ENCODE results near the gene ACTN1.

The ACTN1 gene

DNA sequence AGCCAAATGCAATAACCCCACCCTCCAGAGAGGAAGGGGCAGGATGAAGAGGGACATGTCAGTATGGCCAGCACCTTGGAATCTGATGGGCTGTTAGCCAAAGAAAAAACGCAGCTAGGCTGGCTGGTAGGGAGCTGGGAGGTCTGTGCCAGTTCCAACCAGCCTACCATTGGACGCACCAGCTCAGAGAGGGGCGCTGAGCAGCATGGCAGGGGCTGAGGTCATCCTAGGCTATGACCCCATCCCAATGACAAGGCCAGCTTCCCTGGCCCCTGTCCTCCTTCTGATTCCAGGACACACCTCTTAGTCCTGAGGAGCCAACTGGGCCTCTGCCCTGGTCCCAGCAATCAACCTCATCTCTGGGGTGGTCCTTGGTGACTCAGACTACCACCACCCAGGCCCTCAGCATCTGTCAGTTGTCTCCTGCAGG is 12.2 kb downstream of the ACTN1 start:
- peak overlapping the region; percentile 93 for H3K4ac ChIP-seq (ENCODE audit: low read depth, low read length)
- no peak overlapping the region for H4K8ac ChIP-seq (ENCODE audit: low read depth, low read length)
- no peaks in the 10 kb centered on the region for H3K27me3 ChIP-seq (ENCODE audit: insufficient read depth, low read length)
- H3K4me1 ChIP-seq (ENCODE audit: control insufficient read depth in 1 of 2, insufficient read depth in 2 of 2, low read length in 2 of 2): peaks cover 46 to 70% of the 10 kb centered on the region in 2 experiments
- H2BK5ac ChIP-seq (ENCODE audit: low read depth, low read length, poor library complexity): no peak overlapping the region
- no peak overlapping the region for H3K9ac ChIP-seq (ENCODE audit: low read length)
- no peak overlapping the region for H4K12ac ChIP-seq (ENCODE audit: low read depth, low read length)
- H3K4me3 ChIP-seq (ENCODE audit: low read depth, low read length): no peak overlapping the region
- no peak overlapping the region for H2AFZ ChIP-seq (ENCODE audit: insufficient read depth, low read length, poor library complexity)
- H3K9me3 ChIP-seq (ENCODE audit: insufficient read depth, low read depth, low read length): no peaks in the 10 kb centered on the region
- no peak overlapping the region for H3K18ac ChIP-seq (ENCODE audit: low read length)
- H3K36me3 ChIP-seq (ENCODE audit: control insufficient read depth in 1 of 2, insufficient read depth in 2 of 2, low read length in 2 of 2): peaks cover 49 to 68% of the 10 kb centered on the region in 2 experiments
- no peak overlapping the region for H2AK5ac ChIP-seq (ENCODE audit: low read length)
- no peak overlapping the region for H3K23ac ChIP-seq (ENCODE audit: low read length)
- H2BK120ac ChIP-seq (ENCODE audit: insufficient read depth, low read length, poor library complexity): no peak overlapping the region
- H3K27ac ChIP-seq (ENCODE audit: low read depth, low read length): no peak overlapping the region
- WGBS (ENCODE audit: extremely low coverage, insufficient coverage, insufficient read length): no CpG with 5 or more reads among the region's 3 CpGs
- no peak for DNase-seq
- peaks cover 7% of the 10 kb centered on the region for H3K79me1 ChIP-seq (ENCODE audit: low read length)
- no peak overlapping the region for H4K91ac ChIP-seq (ENCODE audit: low read depth, low read length)
- no peak overlapping the region for H3K14ac ChIP-seq (ENCODE audit: low read length)
- H3K4me2 ChIP-seq (ENCODE audit: low read length): no peak overlapping the region
- no peak overlapping the region for H2BK12ac ChIP-seq (ENCODE audit: low read length)
- H3K79me2 ChIP-seq (ENCODE audit: control insufficient read depth, insufficient read depth, low read length, poor library complexity): peaks cover 75% of the 10 kb centered on the region

DNA sequence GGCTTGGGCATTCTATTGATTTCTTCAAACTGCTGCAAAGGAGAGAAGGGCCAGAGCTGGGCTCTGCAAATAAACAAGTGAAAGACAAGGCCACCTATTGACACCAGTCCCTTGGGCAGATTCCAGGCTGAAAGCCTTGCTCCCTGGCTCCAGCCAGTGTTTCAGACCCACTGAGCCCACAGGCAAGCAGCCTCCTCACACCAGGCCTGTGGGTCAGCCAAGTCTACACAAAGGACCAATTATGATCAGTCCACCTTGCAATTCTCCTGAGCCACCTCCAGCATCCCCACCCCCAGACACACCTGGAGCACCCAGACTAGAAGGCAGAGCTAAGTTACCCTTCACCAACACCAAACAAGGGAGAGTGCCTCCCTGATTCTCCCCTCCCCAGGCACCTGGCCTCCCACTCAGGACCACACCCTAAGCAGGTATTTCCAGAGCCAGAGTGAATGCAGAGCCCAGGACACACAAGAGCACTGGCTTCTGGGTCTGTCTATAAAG is 13.8 kb downstream of the ACTN1 start:
- no peak for DNase-seq
- Histone ChIP-seq H2BK120ac (ENCODE audit: insufficient read depth, low read length, poor library complexity) (no peak overlapping the region), H3K4me3 (ENCODE audit: low read depth, low read length) (no peak overlapping the region), H2AFZ (ENCODE audit: insufficient read depth, low read length, poor library complexity) (no peak overlapping the region), H3K23ac (ENCODE audit: low read length) (no peak overlapping the region), H2BK12ac (ENCODE audit: low read length) (no peak overlapping the region), H3K9ac (ENCODE audit: low read length) (no peak overlapping the region), H3K4me2 (ENCODE audit: low read length) (no peak overlapping the region), H3K79me2 (ENCODE audit: control insufficient read depth, insufficient read depth, low read length, poor library complexity) (peaks cover 73% of the 10 kb centered on the region), H4K91ac (ENCODE audit: low read depth, low read length) (no peak overlapping the region), H3K4ac (ENCODE audit: low read depth, low read length) (peak overlapping the region; percentile 98), H2AK5ac (ENCODE audit: low read length) (no peak overlapping the region), H4K8ac (ENCODE audit: low read depth, low read length) (no peak overlapping the region), H3K36me3 (ENCODE audit: control insufficient read depth in 1 of 2, insufficient read depth in 2 of 2, low read length in 2 of 2) (peaks cover 50 to 66% of the 10 kb centered on the region in 2 experiments), H4K12ac (ENCODE audit: low read depth, low read length) (no peak overlapping the region), H3K4me1 (ENCODE audit: control insufficient read depth in 1 of 2, insufficient read depth in 2 of 2, low read length in 2 of 2) (peaks cover 35 to 60% of the 10 kb centered on the region in 2 experiments), H3K14ac (ENCODE audit: low read length) (no peak overlapping the region), H3K18ac (ENCODE audit: low read length) (no peak overlapping the region), H2BK5ac (ENCODE audit: low read depth, low read length, poor library complexity) (no peak overlapping the region), H3K27me3 (ENCODE audit: insufficient read depth, low read length) (no peaks in the 10 kb centered on the region), H3K9me3 (ENCODE audit: insufficient read depth, low read depth, low read length) (no peaks in the 10 kb centered on the region), H3K79me1 (ENCODE audit: low read length) (peaks cover 4% of the 10 kb centered on the region), H3K27ac (ENCODE audit: low read depth, low read length) (no peak overlapping the region)

DNA sequence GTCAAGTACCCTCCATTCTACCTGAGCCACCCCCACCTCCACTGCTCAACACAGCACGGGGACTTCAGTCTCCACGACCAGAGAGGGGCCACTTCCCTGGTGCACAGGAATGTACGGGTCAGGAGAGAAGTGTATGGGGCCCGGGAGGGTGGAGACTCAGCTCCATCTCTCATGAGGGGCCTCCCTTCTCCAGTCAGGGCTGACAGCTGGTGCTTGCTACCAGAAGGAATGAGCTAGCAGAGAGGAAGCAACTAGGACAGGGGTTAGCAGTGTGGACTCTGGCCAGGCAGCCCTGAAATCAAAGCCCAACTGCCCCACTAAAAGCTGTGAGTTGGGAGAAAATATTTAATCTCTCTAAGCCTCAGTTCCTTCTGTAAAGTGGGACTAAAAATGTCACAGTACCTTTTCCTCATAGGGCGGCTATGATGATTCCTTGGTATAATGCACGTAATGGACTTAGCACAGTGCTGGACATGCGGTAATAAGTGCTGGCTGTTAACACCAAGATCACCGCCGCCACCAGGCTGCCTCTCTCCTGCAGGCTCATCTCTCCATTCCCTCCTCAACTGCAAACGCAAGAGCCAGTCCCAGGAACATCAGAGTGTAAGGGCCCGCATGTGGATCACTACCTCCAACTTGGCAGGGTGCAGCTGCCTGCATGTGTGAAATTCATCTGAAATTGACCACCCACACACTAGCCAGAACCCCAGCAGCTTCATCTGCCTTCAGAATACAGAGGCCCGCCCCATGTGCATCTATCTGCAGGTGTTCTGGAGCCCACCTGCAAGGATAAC is 14.6 kb downstream of the ACTN1 start:
- no peak overlapping the region for H3K14ac ChIP-seq (ENCODE audit: low read length)
- no peak overlapping the region for H3K4me2 ChIP-seq (ENCODE audit: low read length)
- H4K8ac ChIP-seq (ENCODE audit: low read depth, low read length): no peak overlapping the region
- H3K27ac ChIP-seq (ENCODE audit: low read depth, low read length): no peak overlapping the region
- no peak overlapping the region for H3K9ac ChIP-seq (ENCODE audit: low read length)
- H3K4me1 ChIP-seq (ENCODE audit: control insufficient read depth in 1 of 2, insufficient read depth in 2 of 2, low read length in 2 of 2): peaks cover 27 to 52% of the 10 kb centered on the region in 2 experiments
- no CpG with 5 or more reads among the region's 12 CpGs for WGBS (ENCODE audit: extremely low coverage, insufficient coverage, insufficient read length)
- H3K79me1 ChIP-seq (ENCODE audit: low read length): peaks cover 3% of the 10 kb centered on the region
- no peak overlapping the region for H3K18ac ChIP-seq (ENCODE audit: low read length)
- H3K27me3 ChIP-seq (ENCODE audit: insufficient read depth, low read length): no peaks in the 10 kb centered on the region
- H2BK5ac ChIP-seq (ENCODE audit: low read depth, low read length, poor library complexity): no peak overlapping the region
- H3K4ac ChIP-seq (ENCODE audit: low read depth, low read length): peak overlapping the region; percentile 98
- no peak overlapping the region for H2BK120ac ChIP-seq (ENCODE audit: insufficient read depth, low read length, poor library complexity)
- no peak overlapping the region for H2BK12ac ChIP-seq (ENCODE audit: low read length)
- no peak overlapping the region for H3K23ac ChIP-seq (ENCODE audit: low read length)
- peaks cover 66% of the 10 kb centered on the region for H3K79me2 ChIP-seq (ENCODE audit: control insufficient read depth, insufficient read depth, low read length, poor library complexity)
- peaks cover 50 to 66% of the 10 kb centered on the region in 2 experiments for H3K36me3 ChIP-seq (ENCODE audit: control insufficient read depth in 1 of 2, insufficient read depth in 2 of 2, low read length in 2 of 2)
- no peak overlapping the region for H2AK5ac ChIP-seq (ENCODE audit: low read length)
- DNase-seq: peak; percentile 33 to 49
- H3K4me3 ChIP-seq (ENCODE audit: low read depth, low read length): no peak overlapping the region
- peak overlapping the region; percentile 3 for H4K12ac ChIP-seq (ENCODE audit: low read depth, low read length)
- H3K9me3 ChIP-seq (ENCODE audit: insufficient read depth, low read depth, low read length): no peaks in the 10 kb centered on the region
- H4K91ac ChIP-seq (ENCODE audit: low read depth, low read length): no peak overlapping the region
- H2AFZ ChIP-seq (ENCODE audit: insufficient read depth, low read length, poor library complexity): no peak overlapping the region

DNA sequence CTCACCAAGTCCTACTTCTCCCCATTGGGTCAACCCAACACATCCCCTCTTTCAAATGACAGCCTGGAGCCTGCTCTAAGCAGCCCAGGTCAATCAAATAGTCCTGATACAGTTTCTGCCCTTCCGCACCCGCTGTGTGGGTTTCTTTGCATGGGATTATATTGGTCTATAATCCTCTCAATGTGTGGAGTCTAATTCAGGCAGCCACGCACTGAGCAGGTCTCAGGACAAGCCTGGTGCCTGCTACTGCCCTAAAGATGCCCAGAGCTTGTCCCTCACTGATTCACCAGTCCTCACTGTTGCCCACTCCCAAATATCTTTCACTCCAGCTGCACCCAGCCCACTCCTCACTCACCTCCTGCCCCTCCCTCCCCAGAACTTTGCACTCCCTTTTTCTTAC is 16.4 kb downstream of the ACTN1 start:
- peaks cover 21 to 41% of the 10 kb centered on the region in 2 experiments for H3K4me1 ChIP-seq (ENCODE audit: control insufficient read depth in 1 of 2, insufficient read depth in 2 of 2, low read length in 2 of 2)
- no peaks in the 10 kb centered on the region for H3K27me3 ChIP-seq (ENCODE audit: insufficient read depth, low read length)
- H2AFZ ChIP-seq (ENCODE audit: insufficient read depth, low read length, poor library complexity): no peak overlapping the region
- H2BK120ac ChIP-seq (ENCODE audit: insufficient read depth, low read length, poor library complexity): no peak overlapping the region
- no peak overlapping the region for H3K27ac ChIP-seq (ENCODE audit: low read depth, low read length)
- no peaks in the 10 kb centered on the region for H3K9me3 ChIP-seq (ENCODE audit: insufficient read depth, low read depth, low read length)
- H2BK5ac ChIP-seq (ENCODE audit: low read depth, low read length, poor library complexity): no peak overlapping the region
- H4K8ac ChIP-seq (ENCODE audit: low read depth, low read length): no peak overlapping the region
- DNase-seq: no peak
- H2BK12ac ChIP-seq (ENCODE audit: low read length): no peak overlapping the region
- H3K36me3 ChIP-seq (ENCODE audit: control insufficient read depth in 1 of 2, insufficient read depth in 2 of 2, low read length in 2 of 2): peaks cover 47 to 61% of the 10 kb centered on the region in 2 experiments
- H3K14ac ChIP-seq (ENCODE audit: low read length): no peak overlapping the region
- no CpG with 5 or more reads among the region's 3 CpGs for WGBS (ENCODE audit: extremely low coverage, insufficient coverage, insufficient read length)
- H3K79me2 ChIP-seq (ENCODE audit: control insufficient read depth, insufficient read depth, low read length, poor library complexity): peaks cover 63% of the 10 kb centered on the region
- H2AK5ac ChIP-seq (ENCODE audit: low read length): no peak overlapping the region
- H3K4ac ChIP-seq (ENCODE audit: low read depth, low read length): peak overlapping the region; percentile 93
- no peak overlapping the region for H4K91ac ChIP-seq (ENCODE audit: low read depth, low read length)
- H3K9ac ChIP-seq (ENCODE audit: low read length): no peak overlapping the region
- H3K4me2 ChIP-seq (ENCODE audit: low read length): no peak overlapping the region
- H3K18ac ChIP-seq (ENCODE audit: low read length): no peak overlapping the region
- no peak overlapping the region for H3K23ac ChIP-seq (ENCODE audit: low read length)
- H3K4me3 ChIP-seq (ENCODE audit: low read depth, low read length): no peak overlapping the region
- no peaks in the 10 kb centered on the region for H3K79me1 ChIP-seq (ENCODE audit: low read length)
- no peak overlapping the region for H4K12ac ChIP-seq (ENCODE audit: low read depth, low read length)
